Motor neuron (in vitro differentiated cells): ENCODE measurements around the gene LBHD1. TPM values are rescaled to one million over a fixed set of nuclear protein-coding genes. Genes with fewer than 3 reads are reported as not detected.
"Not testable (repeated sequence)": the region's sequence is repeated elsewhere in the genome, so short reads cannot be mapped to it uniquely, and the experiment has no call there.

Experiments
- ATAC-seq, 8 experiments: fragments of 200-7000 bp; cut with Tn5 transposase; replicated peaks in 6 of 8; 2 replicates each; pipeline ENCODE4 v1.8.0; 2021; ENCODE audit warnings: mild to moderate bottlenecking in 8 of 8, moderate library complexity in 8 of 8
- H3K27ac ChIP-seq, 2 donors: fragments of 250-450 bp; sonication (Bioruptor Pico); 2 replicates each; pipeline ENCODE4 v1.9.0; 2021; ENCODE audit warnings: antibody characterized with exemption in 2 of 2, mild to moderate bottlenecking in 2 of 2, moderate library complexity in 1 of 2
- H3K4me1 ChIP-seq, 2 donors: fragments of 250-450 bp; sonication (Bioruptor Pico); replicated peaks in 1 of 2; 2 replicates each; pipeline ENCODE4 v1.6.1; 2021; ENCODE audit warnings: antibody characterized with exemption in 2 of 2, mild to moderate bottlenecking in 2 of 2, moderate library complexity in 1 of 2
- H3K4me3 ChIP-seq, 5 donors: fragments of 250-450 bp; sonication (Bioruptor Pico); 2 replicates each; pipeline ENCODE4 v1.9.0; 2021; ENCODE audit warnings: antibody characterized with exemption in 5 of 5, mild to moderate bottlenecking in 5 of 5, moderate library complexity in 4 of 5
- WGBS, 10 experiments: fragments of 450-650 bp; shearing (Covaris generic); methylation state at CpG; one replicate each; pipeline ENCODE4 v1.0.0; 2022; 5-methylcytosine and 5-hydroxymethylcytosine counted together
- in situ Hi-C, 9 experiments: fragments of 400-800 bp; cut with MboI; loops; one replicate each; pipeline ENCODE4 v1.15.0; 2021; ENCODE audit warnings: low sequenced_read_pairs in 9 of 9, low pct_unique_long_range_greater_than_20kb in 2 of 9; ENCODE audit not compliant: unreplicated experiment in 9 of 9
- total RNA-seq, 8 experiments: library from RNA; unstranded; fragments of 300-600 nt; gene quantifications; 2 replicates each; pipeline versions ENCODE4 v1.2.3 to v1.2.4, GENCODE V29; 2022

Gene LBHD1
- total RNA-seq, 8 experiments from 2014 or later: 2.8 to 32.4 (median 4.6) TPM

- Histone ChIP-seq H3K27ac (peak overlapping the region; percentile 95 to 97), H3K4me3 (peak overlapping the region; percentile 52 to 80 (median 61)), H3K4me1 (peaks cover 19 to 28% of the 10 kb centered on the region in 2 donors)
- WGBS, 10 experiments: 80 to 85% methylated on average over 1 to 3 of the region's 5 CpGs; no CpG with 5 or more reads in 8 of the 10 experiments
- in situ Hi-C loops: no loop called here
- no peak for ATAC-seq
These were observed 36.3 kb upstream of the LBHD1 start for GRCh38 chr11:62708392-62708791.

- H3K27ac ChIP-seq: peak within 1 kb of the TSS; percentile 95 to 97
- peak in 5 of 8 experiments; percentile 77 to 82 (median 80) for ATAC-seq
- peaks cover 19 to 28% of the 10 kb centered on the region in 2 donors for H3K4me1 ChIP-seq
- peak within 1 kb of the TSS; percentile 52 to 80 (median 61) for H3K4me3 ChIP-seq
- in situ Hi-C loops: no loop called here
- 0 to 100% (median 37%) methylated on average over 1 to 6 of the region's 10 CpGs; no CpG with 5 or more reads in 4 of the 10 experiments for WGBS, 10 experiments
These were observed 35.3 kb upstream of the LBHD1 start, which contains the start of the genes BSCL2 and GNG3 for GRCh38 chr11:62707277-62707861. Gene BSCL2, minus strand, starts transcription at chr11:62707424. Its CDS starts 229 bp downstream, at chr11:62707195. Gene GNG3, plus strand, starts transcription at chr11:62707676. Its CDS starts 620 bp downstream, at chr11:62708296.

GRCh38 chr11:62706850-62707247, 34.8 kb upstream of the LBHD1 start:
- Histone ChIP-seq H3K4me3 (peak overlapping the region; percentile 52 to 80 (median 61)), H3K4me1 (peaks cover 19 to 28% of the 10 kb centered on the region in 2 donors), H3K27ac (peak overlapping the region; percentile 89 to 94)
- 13 to 80% (median 30%) methylated on average over 1 to 4 of the region's 8 CpGs; no CpG with 5 or more reads in 6 of the 10 experiments for WGBS, 10 experiments
- ATAC-seq: no peak
- in situ Hi-C loops: no loop called here

- ATAC-seq: peak; percentile 62 to 82 (median 66)
- in situ Hi-C loops: no loop called here
- Histone ChIP-seq H3K4me1 (peaks cover 19 to 28% of the 10 kb centered on the region in 2 donors), H3K4me3 (peak overlapping the region; percentile 52 to 80 (median 61)), H3K27ac (peak overlapping the region; percentile 89 to 94)
- WGBS, 10 experiments: 0 to 33% (median 3%) methylated on average over 2 to 18 of the region's 73 CpGs; no CpG with 5 or more reads in 2 of the 10 experiments
These were observed 34.1 kb upstream of the LBHD1 start for GRCh38 chr11:62705880-62706849.

- no peak for ATAC-seq
- in situ Hi-C loops: no loop called here
- 30 to 61% (median 58%) methylated on average over 1 to 5 of the region's 7 CpGs; no CpG with 5 or more reads in 3 of the 10 experiments for WGBS, 10 experiments
- Histone ChIP-seq H3K4me3 (peak overlapping the region; percentile 52 to 80 (median 61)), H3K4me1 (peaks cover 19 to 28% of the 10 kb centered on the region in 2 donors), H3K27ac (peak overlapping the region; percentile 35 to 58)
These were observed 33.3 kb upstream of the LBHD1 start for GRCh38 chr11:62705413-62705812.

GRCh38 chr11:62703921-62704320, 31.9 kb upstream of the LBHD1 start:
- 80 to 100% (median 100%) methylated on average over 1 to 3 of the region's 4 CpGs; no CpG with 5 or more reads in 3 of the 10 experiments for WGBS, 10 experiments
- H3K4me1 ChIP-seq: peaks cover 11 to 20% of the 10 kb centered on the region in 2 donors
- H3K4me3 ChIP-seq, in situ Hi-C loops, ATAC-seq, H3K27ac ChIP-seq: not testable (repeated sequence)

GRCh38 chr11:62702246-62702645, 30.2 kb upstream of the LBHD1 start:
- no peak for ATAC-seq
- Histone ChIP-seq H3K4me1 (peaks cover 5 to 6% of the 10 kb centered on the region in 2 donors), H3K27ac (no peak overlapping the region), H3K4me3 (no peak overlapping the region)
- 83 to 100% (median 96%) methylated on average over 1 to 6 of the region's 11 CpGs; no CpG with 5 or more reads in 7 of the 10 experiments for WGBS, 10 experiments
- in situ Hi-C loops: no loop called here

- Histone ChIP-seq H3K4me1 (no peaks in the 10 kb centered on the region), H3K27ac (no peak overlapping the region), H3K4me3 (no peak overlapping the region)
- in situ Hi-C loops: loop anchor here in 1 of 9 experiments (10.0 kb wide), 1 partner anchor 310 kb away; no protein-coding TSS in a partner anchor
- WGBS, 10 experiments: 6 to 90% (median 50%) methylated on average over 2 to 11 of the region's 14 CpGs; no CpG with 5 or more reads in 1 of the 10 experiments
- ATAC-seq: peak; percentile 48 to 96 (median 67)
These were observed 22.5 kb upstream of the LBHD1 start for GRCh38 chr11:62694455-62695167.

GRCh38 chr11:62693624-62694023, 21.6 kb upstream of the LBHD1 start:
- not testable (repeated sequence) for ATAC-seq, H3K4me1 ChIP-seq, H3K27ac ChIP-seq, H3K4me3 ChIP-seq
- WGBS, 10 experiments: 90 to 100% (median 100%) methylated on average over 1 to 2 of the region's 4 CpGs; no CpG with 5 or more reads in 6 of the 10 experiments
- in situ Hi-C loops: loop anchor here in 1 of 9 experiments (10.0 kb wide), 1 partner anchor 309 kb away; no protein-coding TSS in a partner anchor

GRCh38 chr11:62689421-62690183, 17.5 kb upstream of the LBHD1 start, which contains the start of gene LRRN4CL:
Gene LRRN4CL, minus strand, starts transcription at chr11:62689530. Its CDS starts 1,022 bp downstream, at chr11:62688508.
- in situ Hi-C loops: loop anchor here in 1 of 9 experiments (10.0 kb wide), 1 partner anchor 305 kb away; no protein-coding TSS in a partner anchor
- Histone ChIP-seq H3K27ac (no peak within 1 kb of the TSS), H3K4me1 (no peaks in the 10 kb centered on the region), H3K4me3 (no peak within 1 kb of the TSS)
- peak; percentile 38 to 85 (median 72) for ATAC-seq
- WGBS, 10 experiments: 0 to 100% (median 80%) methylated on average over 1 to 4 of the region's 11 CpGs; no CpG with 5 or more reads in 5 of the 10 experiments

- ATAC-seq: peak in 3 of 8 experiments; percentile 17 to 32 (median 28)
- in situ Hi-C loops: no loop called here
- no peak overlapping the region for H3K4me3 ChIP-seq
- no peak overlapping the region for H3K27ac ChIP-seq
- 0 to 60% (median 25%) methylated on average over 1 of the region's 1 CpG; no CpG with 5 or more reads in 3 of the 10 experiments for WGBS, 10 experiments
- H3K4me1 ChIP-seq: no peaks in the 10 kb centered on the region
These were observed 16.4 kb upstream of the LBHD1 start for GRCh38 chr11:62688491-62688890.
